Left lung (tissue), 10 donors: ENCODE results near the gene SPTLC1. TPM values are rescaled to one million over a fixed set of nuclear protein-coding genes. Genes with fewer than 3 reads are reported as not detected.
"Not testable (repeated sequence)": the region's sequence is repeated elsewhere in the genome, so short reads cannot be mapped to it uniquely, and the experiment has no call there.

ENCODE experiments used
- ATAC-seq: fragments of 200-7000 bp; cut with Tn5 transposase; one replicate; pipeline ENCODE4 v1.9.1; 2020; ENCODE audit warnings: moderate library complexity
- DNase-seq, 4 donors: peaks; one replicate each; pipeline ENCODE4 v3.0.0-alpha.2; 2013 to 2020
- H3K27ac ChIP-seq, 2 donors: fragments of 200-600 bp; sonication (generic) in 1 of 2; one replicate each; pipeline versions ENCODE4 v1.5.0 to v1.8.0; 2020 to 2021
- H3K27me3 ChIP-seq, 2 donors: fragments of 200-600 bp; sonication (generic) in 1 of 2; one replicate each; pipeline versions ENCODE4 v1.5.0 to v1.8.0; 2020 to 2021
- H3K36me3 ChIP-seq, 2 donors: fragments of 200-600 bp; sonication (generic) in 1 of 2; one replicate each; pipeline versions ENCODE4 v1.5.0 to v1.8.0; 2020 to 2021
- H3K4me1 ChIP-seq, 2 donors: fragments of 200-600 bp; one replicate each; pipeline ENCODE4 v1.8.0; 2021
- H3K4me3 ChIP-seq, 2 donors: fragments of 200-600 bp; sonication (generic) in 1 of 2; one replicate each; pipeline versions ENCODE4 v1.5.0 to v1.8.0; 2020 to 2021; ENCODE audit warnings: mild to moderate bottlenecking in 1 of 2
- H3K9me3 ChIP-seq, 2 donors: fragments of 200-600 bp; sonication (generic) in 1 of 2; one replicate each; pipeline versions ENCODE4 v1.5.0 to v1.8.0; 2020 to 2021
- intact Hi-C, 2 donors: fragments of 100-400 bp; cut with DNase I; formaldehyde crosslinking; loops; one replicate each; pipeline versions ENCODE4 v1.11.2 to v1.14.2; 2022
- polyA plus RNA-seq, 6 donors: library from polyadenylated mRNA; unstranded; fragments of 120-200 nt; gene quantifications; one replicate each; pipeline ENCODE4 v1.2.1, GENCODE V29; 2013; ENCODE audit not compliant: insufficient read length in 6 of 6
- total RNA-seq, 2 donors: library from RNA; stranded (reverse); fragmentation: NEBNext Ultra II Directional; extraction: Animal tissue kit (Norgen Biotek cat#: 25700); gene quantifications; one replicate each; pipeline ENCODE4 v1.2.1, GENCODE V29; 2021
- TF ChIP-seq, protein P1 (sequence below), 2 donors: fragments of 200-600 bp; sonication (generic) in 1 of 2; IDR thresholded peaks; one replicate each; pipeline versions ENCODE4 v1.5.0 to v1.8.0; 2021; ENCODE audit warnings: antibody characterized with exemption in 2 of 2
- donor health status: DM: no; HTN: yes; CAD: no.
- donor health status: DM: no; HTN: no; CAD: no.

Gene SPTLC1
- total and polyA plus RNA-seq, 8 donors, result 68.0 to 91.6 (median 81.7) TPM

DNA sequence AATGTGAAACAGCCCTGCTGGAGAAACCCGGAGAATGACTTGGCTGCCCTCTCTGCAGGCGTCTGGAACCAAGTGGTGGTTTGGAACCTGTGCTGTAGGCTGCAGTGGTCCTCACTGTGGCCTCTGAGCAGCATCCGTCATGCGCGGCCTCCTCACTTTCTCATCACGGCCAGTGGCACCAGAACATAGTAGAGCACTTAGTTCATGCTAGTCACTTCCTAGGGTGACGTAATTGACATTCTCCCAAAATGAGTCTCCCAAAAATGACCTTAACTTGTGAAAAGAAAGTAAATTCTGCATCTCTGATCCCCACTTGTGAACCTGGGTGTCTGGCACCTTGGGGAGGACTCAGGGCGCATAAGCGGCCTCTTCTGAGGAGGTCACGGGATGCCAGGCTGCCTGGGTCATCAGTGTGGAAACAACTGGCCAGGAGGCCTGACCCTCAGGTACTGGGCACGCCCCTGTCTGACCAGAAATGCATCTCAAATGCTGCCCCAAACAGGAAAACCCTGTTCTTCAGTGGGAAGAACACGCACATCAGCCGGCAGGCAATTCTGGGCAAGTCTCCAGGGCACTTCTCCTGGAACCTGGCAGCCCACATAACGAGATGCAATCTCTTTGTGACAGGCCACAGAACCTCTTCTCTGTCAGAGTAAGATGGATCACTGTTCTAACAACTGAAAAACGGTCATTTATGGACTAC lies 36.6 kb upstream of the SPTLC1 start:
- intact Hi-C loops, result no loop called here
- Histone ChIP-seq H3K9me3 (no peaks in the 10 kb centered on the region), H3K4me1 (peaks cover 5 to 9% of the 10 kb centered on the region in 2 donors), H3K27ac (no peak overlapping the region), H3K27me3 (no peaks in the 10 kb centered on the region), H3K36me3 (no peaks in the 10 kb centered on the region), H3K4me3 (no peak overlapping the region)
- TF ChIP-seq, protein P1, sequence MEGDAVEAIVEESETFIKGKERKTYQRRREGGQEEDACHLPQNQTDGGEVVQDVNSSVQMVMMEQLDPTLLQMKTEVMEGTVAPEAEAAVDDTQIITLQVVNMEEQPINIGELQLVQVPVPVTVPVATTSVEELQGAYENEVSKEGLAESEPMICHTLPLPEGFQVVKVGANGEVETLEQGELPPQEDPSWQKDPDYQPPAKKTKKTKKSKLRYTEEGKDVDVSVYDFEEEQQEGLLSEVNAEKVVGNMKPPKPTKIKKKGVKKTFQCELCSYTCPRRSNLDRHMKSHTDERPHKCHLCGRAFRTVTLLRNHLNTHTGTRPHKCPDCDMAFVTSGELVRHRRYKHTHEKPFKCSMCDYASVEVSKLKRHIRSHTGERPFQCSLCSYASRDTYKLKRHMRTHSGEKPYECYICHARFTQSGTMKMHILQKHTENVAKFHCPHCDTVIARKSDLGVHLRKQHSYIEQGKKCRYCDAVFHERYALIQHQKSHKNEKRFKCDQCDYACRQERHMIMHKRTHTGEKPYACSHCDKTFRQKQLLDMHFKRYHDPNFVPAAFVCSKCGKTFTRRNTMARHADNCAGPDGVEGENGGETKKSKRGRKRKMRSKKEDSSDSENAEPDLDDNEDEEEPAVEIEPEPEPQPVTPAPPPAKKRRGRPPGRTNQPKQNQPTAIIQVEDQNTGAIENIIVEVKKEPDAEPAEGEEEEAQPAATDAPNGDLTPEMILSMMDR (IDR thresholded peaks at IDR 0.05), result no peak
- ATAC-seq (no peak), DNase-seq (no peak)

DNA sequence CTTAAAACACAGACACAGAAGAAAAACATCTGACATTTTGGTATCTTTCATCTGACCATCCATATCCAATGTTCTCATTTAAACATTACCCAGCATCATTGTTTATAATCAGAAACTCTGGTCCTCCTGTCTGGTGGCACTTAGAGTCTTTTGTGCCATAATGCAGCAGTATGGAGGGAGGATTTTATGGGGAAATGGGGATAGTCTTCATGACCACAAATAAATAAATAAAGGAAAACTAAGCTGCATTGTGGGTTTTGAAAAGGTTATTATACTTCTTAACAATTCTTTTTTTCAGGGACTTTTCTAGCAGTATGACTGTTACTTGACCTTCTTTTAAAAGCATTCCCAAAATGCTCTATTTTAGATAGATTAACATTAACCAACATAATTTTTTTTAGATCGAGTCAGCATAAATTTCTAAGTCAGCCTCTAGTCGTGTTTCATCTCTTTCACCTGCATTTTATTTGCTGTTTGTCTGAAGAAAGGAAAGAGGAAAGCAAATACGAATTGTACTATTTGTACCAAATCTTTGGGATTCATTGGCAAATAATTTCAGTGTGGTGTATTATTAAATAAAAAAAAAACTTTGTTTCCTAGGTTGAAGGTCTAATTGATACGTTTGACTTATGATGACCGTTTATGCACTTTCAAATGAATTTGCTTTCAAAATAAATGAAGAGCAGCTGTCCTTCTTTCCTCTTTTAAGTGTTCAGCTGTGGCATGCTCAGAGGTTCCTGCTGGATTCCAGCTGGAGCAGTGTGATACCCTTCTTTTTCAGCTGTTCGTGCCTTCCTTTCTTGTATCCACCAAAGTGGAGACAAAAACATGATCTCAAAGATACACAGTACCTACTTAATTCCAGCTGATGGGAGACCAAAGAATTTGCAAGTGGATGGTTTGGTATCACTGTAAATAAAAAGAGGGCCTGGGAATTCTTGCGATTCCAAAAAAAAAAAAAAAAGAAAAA lies 35.6 kb upstream of the SPTLC1 start:
- H3K4me3 ChIP-seq, intact Hi-C loops, H3K27ac ChIP-seq, H3K27me3 ChIP-seq, ATAC-seq, H3K9me3 ChIP-seq, H3K36me3 ChIP-seq, DNase-seq: not testable (repeated sequence)
- H3K4me1 ChIP-seq, result peaks cover 12 to 15% of the 10 kb centered on the region in 2 donors

DNA sequence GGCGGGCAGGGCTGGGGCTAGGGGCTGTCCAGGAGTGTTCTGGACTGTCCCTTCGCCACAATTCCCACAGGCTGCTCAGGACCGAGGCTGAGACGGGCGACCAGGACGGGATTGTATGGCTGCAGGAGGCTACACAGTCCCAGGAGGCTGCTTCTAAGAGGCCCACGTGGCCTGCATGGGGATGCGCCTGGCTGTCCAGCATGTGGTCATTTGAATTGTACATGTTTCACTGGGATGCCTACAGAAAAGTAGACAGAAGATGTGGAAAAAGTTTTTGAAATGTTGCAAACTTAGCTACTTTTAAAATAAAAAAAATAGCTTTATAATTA lies 32.6 kb upstream of the SPTLC1 start:
- Histone ChIP-seq H3K9me3 (no peaks in the 10 kb centered on the region), H3K27ac (peak overlapping the region; percentile 37 to 70), H3K4me1 (peaks cover 12 to 15% of the 10 kb centered on the region in 2 donors), H3K27me3 (peaks cover 0 to 9% of the 10 kb centered on the region in 2 donors), H3K4me3 (no peak overlapping the region), H3K36me3 (no peaks in the 10 kb centered on the region)
- ATAC-seq, result no peak
- intact Hi-C loops, result no loop called here
- no peak for DNase-seq
- TF ChIP-seq, protein P1 (IDR thresholded peaks at IDR 0.05), result no peak

DNA sequence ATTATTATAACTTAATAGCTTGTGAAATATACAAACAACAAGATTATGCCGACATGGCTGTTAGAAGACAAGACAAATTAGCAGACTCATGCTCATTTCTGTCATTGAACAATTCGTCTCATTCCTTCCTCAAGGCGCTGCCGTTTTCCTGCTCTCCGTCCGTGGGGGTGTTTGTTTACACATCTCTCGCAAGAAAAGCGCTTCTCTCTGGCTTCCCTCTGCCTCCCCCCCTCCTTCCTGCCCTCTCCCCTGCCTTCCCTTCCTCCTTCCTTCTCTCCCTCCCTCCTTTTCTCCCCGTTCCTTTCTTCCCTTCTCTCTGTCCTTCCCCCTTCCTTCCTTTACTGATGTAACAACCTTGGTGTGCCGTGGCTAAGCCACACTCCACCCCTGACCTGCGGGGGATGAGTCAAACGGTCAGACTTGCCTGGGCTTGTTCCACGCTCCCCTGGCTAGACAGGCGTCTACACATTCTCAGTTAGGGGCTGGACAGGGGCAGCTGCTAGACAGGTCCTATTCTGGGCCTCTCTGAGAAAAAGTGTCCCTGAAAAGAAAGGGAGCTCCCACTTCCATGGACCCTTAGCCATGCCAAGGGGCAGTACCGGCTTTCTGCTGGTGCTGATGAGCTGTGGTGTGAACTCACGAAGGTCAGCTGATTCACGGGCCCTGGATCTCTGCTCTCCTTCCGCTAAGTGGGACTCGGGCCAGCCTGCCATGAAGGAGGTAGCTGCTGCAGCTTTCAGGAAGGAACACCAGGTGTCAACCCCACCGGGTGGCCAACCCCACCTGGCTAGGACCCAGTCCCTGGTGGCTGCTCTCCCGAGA lies 32.0 kb upstream of the SPTLC1 start:
- H3K9me3 ChIP-seq, result no peaks in the 10 kb centered on the region
- no peak overlapping the region for H3K4me3 ChIP-seq
- peak overlapping the region; percentile 37 to 70 for H3K27ac ChIP-seq
- ATAC-seq, result peak; percentile 90
- no peaks in the 10 kb centered on the region for H3K36me3 ChIP-seq
- intact Hi-C loops, result no loop called here
- peak in 3 of 4 donors; percentile 22 to 79 (median 43) for DNase-seq
- TF ChIP-seq, protein P1 (IDR thresholded peaks at IDR 0.05), result no peak
- peaks cover 0 to 15% of the 10 kb centered on the region in 2 donors for H3K27me3 ChIP-seq
- peaks cover 12 to 15% of the 10 kb centered on the region in 2 donors for H3K4me1 ChIP-seq

DNA sequence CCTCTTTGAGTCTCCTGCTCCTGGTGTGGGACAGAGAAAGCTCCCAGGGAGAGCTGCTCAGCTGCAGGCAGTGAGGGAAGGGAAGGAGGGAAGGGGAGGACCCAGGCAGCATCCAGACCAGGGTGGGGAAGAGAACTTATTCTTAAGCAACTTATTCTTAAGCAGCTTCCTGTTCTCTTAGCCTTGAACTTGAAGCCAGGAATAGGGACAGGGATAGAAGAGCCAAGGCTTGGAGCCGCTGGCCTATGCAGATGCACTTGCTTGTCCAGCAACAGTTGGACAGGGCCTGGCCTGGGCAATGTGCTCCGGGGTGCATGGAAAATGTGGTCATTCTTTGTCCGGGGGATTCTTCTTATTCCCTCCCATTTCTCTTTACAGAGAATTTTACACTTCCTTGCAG lies 31.4 kb upstream of the SPTLC1 start:
- H3K4me3 ChIP-seq, result no peak overlapping the region
- peaks cover 12 to 16% of the 10 kb centered on the region in 2 donors for H3K4me1 ChIP-seq
- TF ChIP-seq, protein P1 (IDR thresholded peaks at IDR 0.05), result no peak
- intact Hi-C loops, result no loop called here
- H3K36me3 ChIP-seq, result no peaks in the 10 kb centered on the region
- peak overlapping the region; percentile 37 to 70 for H3K27ac ChIP-seq
- peaks cover 0 to 21% of the 10 kb centered on the region in 2 donors for H3K27me3 ChIP-seq
- H3K9me3 ChIP-seq, result no peaks in the 10 kb centered on the region
- DNase-seq (no peak), ATAC-seq (peak; percentile 43)

DNA sequence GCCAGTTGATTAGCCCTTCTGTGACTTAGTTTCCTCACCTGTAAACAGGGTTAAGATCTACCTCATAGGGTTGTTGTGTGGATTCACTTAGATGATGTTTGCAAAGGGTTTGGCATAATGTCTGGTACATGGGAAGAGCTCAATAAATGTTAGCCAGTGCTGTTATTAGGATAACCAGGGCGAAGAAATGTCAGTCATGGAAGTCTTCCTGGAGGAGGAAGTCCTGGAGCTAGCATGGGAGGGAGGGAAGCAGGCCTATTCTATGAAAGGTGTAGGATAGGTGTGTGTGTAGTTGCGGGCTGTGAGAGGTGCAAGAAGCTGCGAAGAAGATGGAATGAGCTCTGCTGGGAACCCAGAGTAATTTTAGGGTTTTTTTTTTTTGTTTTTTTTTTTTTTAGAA lies 30.6 kb upstream of the SPTLC1 start:
- intact Hi-C loops, H3K36me3 ChIP-seq, ATAC-seq, H3K4me3 ChIP-seq, H3K9me3 ChIP-seq, DNase-seq, H3K27ac ChIP-seq: not testable (repeated sequence)
- H3K4me1 ChIP-seq, result peaks cover 15 to 24% of the 10 kb centered on the region in 2 donors
- H3K27me3 ChIP-seq, result peaks cover 4 to 30% of the 10 kb centered on the region in 2 donors
